ENCODE data around the gene TNRC6A. TPM values are rescaled to one million over a fixed set of nuclear protein-coding genes. Genes with fewer than 3 reads are reported as not detected.

The TNRC6A gene
- total and polyA plus RNA-seq, 10 of the 15 experiments (the other 5 are each of a cell fraction or from before 2014, with no cell fraction given), result 4.6 to 41.3 (median 29.7) TPM

DNA sequence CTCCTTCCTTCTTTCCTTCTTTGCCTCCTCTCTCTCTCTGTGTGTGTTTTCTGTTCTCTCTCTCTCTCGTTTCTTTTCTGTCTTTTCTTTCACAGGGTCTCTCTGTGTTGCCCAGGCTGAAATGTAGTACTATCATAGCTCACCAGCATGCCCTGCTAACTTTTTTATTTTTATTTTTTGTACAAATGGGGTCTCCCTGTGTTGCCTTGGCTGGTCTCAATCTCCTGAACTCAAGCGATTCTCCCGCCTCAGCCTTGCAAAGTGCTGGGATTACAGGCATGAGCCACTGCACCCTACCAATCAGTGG is 117.9 kb downstream of the TNRC6A start:
- no peak overlapping the region for H3K4me2 ChIP-seq (ENCODE audit: control insufficient read depth, insufficient read depth)
- TF ChIP-seq CHD1 (IDR thresholded peaks at IDR 0.05; ENCODE audit: low read depth, low read length) (no peak), BMI1 (IDR thresholded peaks at IDR 0.05; ENCODE audit: borderline replicate concordance) (no peak), TCF7 (IDR thresholded peaks at IDR 0.05; ENCODE audit: borderline replicate concordance) (no peak), HCFC1 (IDR thresholded peaks at IDR 0.05; ENCODE audit: low read length) (no peak)
- TF ChIP-seq, protein P1, sequence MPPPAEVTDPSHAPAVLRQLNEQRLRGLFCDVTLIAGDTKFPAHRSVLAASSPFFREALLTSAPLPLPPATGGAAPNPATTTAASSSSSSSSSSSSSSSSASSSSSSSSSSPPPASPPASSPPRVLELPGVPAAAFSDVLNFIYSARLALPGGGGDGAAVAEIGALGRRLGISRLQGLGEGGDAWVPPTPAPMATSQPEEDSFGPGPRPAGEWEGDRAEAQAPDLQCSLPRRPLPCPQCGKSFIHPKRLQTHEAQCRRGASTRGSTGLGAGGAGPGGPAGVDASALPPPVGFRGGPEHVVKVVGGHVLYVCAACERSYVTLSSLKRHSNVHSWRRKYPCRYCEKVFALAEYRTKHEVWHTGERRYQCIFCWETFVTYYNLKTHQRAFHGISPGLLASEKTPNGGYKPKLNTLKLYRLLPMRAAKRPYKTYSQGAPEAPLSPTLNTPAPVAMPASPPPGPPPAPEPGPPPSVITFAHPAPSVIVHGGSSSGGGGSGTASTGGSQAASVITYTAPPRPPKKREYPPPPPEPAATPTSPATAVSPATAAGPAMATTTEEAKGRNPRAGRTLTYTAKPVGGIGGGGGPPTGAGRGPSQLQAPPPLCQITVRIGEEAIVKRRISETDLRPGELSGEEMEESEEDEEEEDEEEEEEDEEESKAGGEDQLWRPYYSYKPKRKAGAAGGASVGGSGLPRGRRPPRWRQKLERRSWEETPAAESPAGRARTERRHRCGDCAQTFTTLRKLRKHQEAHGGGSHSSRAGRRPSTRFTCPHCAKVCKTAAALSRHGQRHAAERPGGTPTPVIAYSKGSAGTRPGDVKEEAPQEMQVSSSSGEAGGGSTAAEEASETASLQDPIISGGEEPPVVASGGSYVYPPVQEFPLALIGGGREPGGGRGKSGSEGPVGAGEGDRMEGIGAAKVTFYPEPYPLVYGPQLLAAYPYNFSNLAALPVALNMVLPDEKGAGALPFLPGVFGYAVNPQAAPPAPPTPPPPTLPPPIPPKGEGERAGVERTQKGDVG (CRISPR knock-in tag; IDR thresholded peaks at IDR 0.05), result no peak
- WGBS (ENCODE audit: insufficient coverage, insufficient replicate concordance, low lambda C conversion rate, missing lambda C conversion rate), result 62% methylated on average over 3 of the region's 3 CpGs
- H3K4me3 ChIP-seq, result no peak overlapping the region
- intact Hi-C loops (cut with micrococcal nuclease; ENCODE audit: unreplicated experiment) (no loop called here), in situ Hi-C loops (cut with MboI) (no loop called here)
- no peak overlapping the region for H3K27ac ChIP-seq (ENCODE audit: control insufficient read depth, insufficient read depth)
- ChIA-PET POLR2A (no interaction called here), SMC1A (ENCODE audit: uncharacterized antibody, unreplicated experiment) (interaction anchor here (0.6 kb wide), 1 partner anchor 451 kb away, joined by 5 read pairs; no protein-coding TSS in a partner anchor), RAD21 (ENCODE audit: unreplicated experiment) (no interaction called here), CTCF (no interaction called here)
- H4K20me1 ChIP-seq (ENCODE audit: control insufficient read depth, insufficient read depth), result no peaks in the 10 kb centered on the region
- no peak overlapping the region for H3K9ac ChIP-seq (ENCODE audit: control insufficient read depth, insufficient read depth, low read length)
- H3K79me2 ChIP-seq (ENCODE audit: control insufficient read depth, insufficient read depth, low read length), result no peaks in the 10 kb centered on the region
- no peak overlapping the region for H2AFZ ChIP-seq (ENCODE audit: control insufficient read depth, low read depth, low read length)
- H3K36me3 ChIP-seq (ENCODE audit: control insufficient read depth in 2 of 2, insufficient read depth in 2 of 2, low read length in 1 of 2), result no peaks in the 10 kb centered on the region
- FAIRE-seq (no peak), DNase-seq (ENCODE audit: low read depth, low spot score) (no peak), ATAC-seq (no peak)
- no peaks in the 10 kb centered on the region for H3K4me1 ChIP-seq (ENCODE audit: control insufficient read depth, insufficient read depth, low read length)
- H3K9me3 ChIP-seq (replicated peaks; ENCODE audit: control insufficient read depth, insufficient read depth, low read length), result no peaks in the 10 kb centered on the region
- BruUV-seq (replicated peaks), result no TSS peak
- no peaks in the 10 kb centered on the region for H3K27me3 ChIP-seq (replicated peaks in 1 of 2; ENCODE audit: control insufficient read depth in 2 of 2, insufficient read depth in 2 of 2, low read length in 1 of 2)

DNA sequence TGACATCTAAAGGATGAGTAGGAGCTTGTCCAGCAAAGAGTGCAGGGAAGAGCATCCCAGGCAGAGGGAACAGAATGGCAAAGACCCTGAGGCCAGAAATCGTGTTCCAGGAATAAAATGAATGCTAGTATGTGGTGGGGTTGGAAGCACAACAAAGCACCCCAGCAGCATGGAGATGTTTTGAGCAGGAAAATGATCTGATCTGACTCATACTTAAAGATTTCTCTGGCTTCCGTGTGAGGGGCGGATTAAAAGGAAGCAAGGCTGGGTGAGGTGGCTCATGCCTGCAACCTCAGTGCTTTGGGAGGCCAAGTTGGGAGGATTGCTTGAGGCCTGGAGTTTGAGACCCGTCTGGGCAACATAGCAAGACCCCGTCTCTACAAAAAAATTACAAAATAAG is 118.6 kb downstream of the TNRC6A start:
- Histone ChIP-seq H4K20me1 (ENCODE audit: control insufficient read depth, insufficient read depth) (no peaks in the 10 kb centered on the region), H3K4me3 (no peak overlapping the region), H3K27ac (ENCODE audit: control insufficient read depth, insufficient read depth) (no peak overlapping the region), H3K4me2 (ENCODE audit: control insufficient read depth, insufficient read depth) (no peak overlapping the region), H2AFZ (ENCODE audit: control insufficient read depth, low read depth, low read length) (no peak overlapping the region), H3K4me1 (ENCODE audit: control insufficient read depth, insufficient read depth, low read length) (no peaks in the 10 kb centered on the region), H3K36me3 (ENCODE audit: control insufficient read depth in 2 of 2, insufficient read depth in 2 of 2, low read length in 1 of 2) (no peaks in the 10 kb centered on the region), H3K27me3 (replicated peaks in 1 of 2; ENCODE audit: control insufficient read depth in 2 of 2, insufficient read depth in 2 of 2, low read length in 1 of 2) (no peaks in the 10 kb centered on the region), H3K9ac (ENCODE audit: control insufficient read depth, insufficient read depth, low read length) (no peak overlapping the region), H3K79me2 (ENCODE audit: control insufficient read depth, insufficient read depth, low read length) (no peaks in the 10 kb centered on the region), H3K9me3 (replicated peaks; ENCODE audit: control insufficient read depth, insufficient read depth, low read length) (no peaks in the 10 kb centered on the region)
- ATAC-seq (no peak), FAIRE-seq (no peak), DNase-seq (ENCODE audit: low read depth, low spot score) (no peak)
- CTCF ChIA-PET, result no interaction called here
- RAD21 ChIA-PET (ENCODE audit: unreplicated experiment), result no interaction called here
- POLR2A ChIA-PET, result no interaction called here
- 43% methylated on average over 5 of the region's 5 CpGs for WGBS (ENCODE audit: insufficient coverage, insufficient replicate concordance, low lambda C conversion rate, missing lambda C conversion rate)
- BruUV-seq (replicated peaks), result no TSS peak
- SMC1A ChIA-PET (ENCODE audit: uncharacterized antibody, unreplicated experiment), result no interaction called here
- intact Hi-C loops (cut with micrococcal nuclease; ENCODE audit: unreplicated experiment), result no loop called here
- in situ Hi-C loops (cut with MboI), result no loop called here
- TF ChIP-seq TCF7 (IDR thresholded peaks at IDR 0.05; ENCODE audit: borderline replicate concordance), result no peak
- TF ChIP-seq FOXK2 (IDR thresholded peaks at IDR 0.05), result no peak
- TF ChIP-seq, protein P2, sequence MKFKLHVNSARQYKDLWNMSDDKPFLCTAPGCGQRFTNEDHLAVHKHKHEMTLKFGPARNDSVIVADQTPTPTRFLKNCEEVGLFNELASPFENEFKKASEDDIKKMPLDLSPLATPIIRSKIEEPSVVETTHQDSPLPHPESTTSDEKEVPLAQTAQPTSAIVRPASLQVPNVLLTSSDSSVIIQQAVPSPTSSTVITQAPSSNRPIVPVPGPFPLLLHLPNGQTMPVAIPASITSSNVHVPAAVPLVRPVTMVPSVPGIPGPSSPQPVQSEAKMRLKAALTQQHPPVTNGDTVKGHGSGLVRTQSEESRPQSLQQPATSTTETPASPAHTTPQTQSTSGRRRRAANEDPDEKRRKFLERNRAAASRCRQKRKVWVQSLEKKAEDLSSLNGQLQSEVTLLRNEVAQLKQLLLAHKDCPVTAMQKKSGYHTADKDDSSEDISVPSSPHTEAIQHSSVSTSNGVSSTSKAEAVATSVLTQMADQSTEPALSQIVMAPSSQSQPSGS (IDR thresholded peaks at IDR 0.05; ENCODE audit: low read length), result no peak
- no peak for TF ChIP-seq SMAD1 (IDR thresholded peaks at IDR 0.05; ENCODE audit: low read depth, partially characterized antibody)
- TF ChIP-seq MEF2A (IDR thresholded peaks at IDR 0.05; ENCODE audit: insufficient read depth, low read depth, low read length), result no peak
- no peak for TF ChIP-seq IRF4 (IDR thresholded peaks at IDR 0.05; ENCODE audit: low read depth, low read length)
- no peak for TF ChIP-seq STAT1 (conservative IDR thresholded peaks at IDR 0.05)
- TF ChIP-seq NRF1 (conservative IDR thresholded peaks at IDR 0.05; ENCODE audit: low read depth, low read length), result no peak
- no peak for TF ChIP-seq ESRRA (IDR thresholded peaks at IDR 0.05; ENCODE audit: low read length)
- no peak for TF ChIP-seq EGR1 (IDR thresholded peaks at IDR 0.05; ENCODE audit: borderline replicate concordance in 1 of 2, low read depth in 2 of 2, low read length in 2 of 2)
